Astrocyte (in vitro differentiated cells and primary cell): ENCODE results near the gene GAPT. TPM values are rescaled to one million over a fixed set of nuclear protein-coding genes. Genes with fewer than 3 reads are reported as not detected.
A peak's percentile ranks its signal among the peaks of the same experiment; 100 is the strongest.

Experiments used
- DNase-seq: peaks from one replicate; pipeline ENCODE4 v3.0.0-alpha.2; 2010; ENCODE audit warnings: low read depth
- FAIRE-seq: peaks from 2 replicates; lab custom pipeline; 2011; peaks lifted over from hg19 to GRCh38; lab: Jason Lieb, UNC
- H2AFZ ChIP-seq: 2 replicates; pipeline ENCODE4 v1.6.0; 2012; ENCODE audit warnings: low read depth, low read length, inconsistent platforms
- H3K27ac ChIP-seq: 2 replicates; pipeline ENCODE4 v1.5.1; 2011; ENCODE audit warnings: low read depth, low read length, inconsistent platforms
- H3K27me3 ChIP-seq: 2 replicates; pipeline ENCODE4 v1.6.0; 2011; ENCODE audit warnings: low read length, inconsistent platforms; ENCODE audit not compliant: insufficient read depth
- H3K36me3 ChIP-seq: 2 replicates; pipeline ENCODE4 v1.5.1; 2011; ENCODE audit warnings: low read length, inconsistent platforms; ENCODE audit not compliant: insufficient read depth
- H3K4me1 ChIP-seq: 2 replicates; pipeline ENCODE4 v1.5.1; 2011; ENCODE audit warnings: low read length, inconsistent platforms; ENCODE audit not compliant: insufficient read depth
- H3K4me2 ChIP-seq: 2 replicates; pipeline ENCODE4 v1.6.0; 2012; ENCODE audit warnings: low read length, inconsistent platforms
- H3K4me3 ChIP-seq: 2 replicates; pipeline ENCODE4 v1.5.1; 2011; ENCODE audit warnings: low read depth, mild to moderate bottlenecking, low read length, inconsistent platforms; ENCODE audit not compliant: insufficient read depth
- H3K79me2 ChIP-seq: 2 replicates; pipeline ENCODE4 v1.6.0; 2012; ENCODE audit warnings: mild to moderate bottlenecking, low read length, inconsistent platforms; ENCODE audit not compliant: insufficient read depth
- H3K9ac ChIP-seq: 2 replicates; pipeline ENCODE4 v1.6.0; 2012; ENCODE audit warnings: mild to moderate bottlenecking, low read length, inconsistent platforms
- H3K9me3 ChIP-seq: 2 replicates; pipeline ENCODE4 v1.5.1; 2012; ENCODE audit warnings: low read depth, mild to moderate bottlenecking, low read length, inconsistent platforms; ENCODE audit not compliant: insufficient read depth
- H4K20me1 ChIP-seq: 2 replicates; pipeline ENCODE4 v1.6.0; 2012; ENCODE audit warnings: low read length, inconsistent platforms; ENCODE audit not compliant: insufficient read depth
- H3K27ac Mint-ChIP-seq: one replicate; pipeline ENCODE4 v1.8.0; 2021; ENCODE audit warnings: mild to moderate bottlenecking, mixed read lengths; ENCODE audit not compliant: unreplicated experiment
- H3K27me3 Mint-ChIP-seq: one replicate; pipeline ENCODE4 v1.8.0; 2021; ENCODE audit warnings: low read depth, mixed read lengths; ENCODE audit not compliant: unreplicated experiment
- H3K36me3 Mint-ChIP-seq: one replicate; pipeline ENCODE4 v1.8.0; 2021; ENCODE audit warnings: low read depth, mixed read lengths; ENCODE audit not compliant: unreplicated experiment
- H3K4me1 Mint-ChIP-seq: one replicate; pipeline ENCODE4 v1.8.0; 2021; ENCODE audit warnings: low read depth, mixed read lengths; ENCODE audit not compliant: unreplicated experiment
- H3K4me3 Mint-ChIP-seq: one replicate; pipeline ENCODE4 v1.8.0; 2021; ENCODE audit warnings: mild to moderate bottlenecking, moderate library complexity, mixed read lengths; ENCODE audit not compliant: unreplicated experiment
- H3K9me3 Mint-ChIP-seq: one replicate; pipeline ENCODE4 v1.8.0; 2021; ENCODE audit warnings: mild to moderate bottlenecking, mixed read lengths; ENCODE audit not compliant: unreplicated experiment
- EZH2 ChIP-seq: IDR thresholded peaks from 2 replicates; pipeline ENCODE4 v1.6.1; 2012; ENCODE audit warnings: mild to moderate bottlenecking, low read length, inconsistent platforms; ENCODE audit not compliant: insufficient read depth
- total RNA-seq: library from RNA; stranded (reverse); gene quantifications from 2 replicates; pipeline ENCODE4 v1.2.1, GENCODE V29; 2021
- TF ChIP-seq, protein P1 (sequence below): IDR thresholded peaks from 2 replicates; pipeline ENCODE4 v1.5.1; 2011; ENCODE audit warnings: low read depth, mild to moderate bottlenecking, inconsistent platforms, low read length, moderate library complexity; ENCODE audit not compliant: insufficient read depth

The GAPT gene
- total RNA-seq, 1 donor from 2014 or later = not detected

DNA sequence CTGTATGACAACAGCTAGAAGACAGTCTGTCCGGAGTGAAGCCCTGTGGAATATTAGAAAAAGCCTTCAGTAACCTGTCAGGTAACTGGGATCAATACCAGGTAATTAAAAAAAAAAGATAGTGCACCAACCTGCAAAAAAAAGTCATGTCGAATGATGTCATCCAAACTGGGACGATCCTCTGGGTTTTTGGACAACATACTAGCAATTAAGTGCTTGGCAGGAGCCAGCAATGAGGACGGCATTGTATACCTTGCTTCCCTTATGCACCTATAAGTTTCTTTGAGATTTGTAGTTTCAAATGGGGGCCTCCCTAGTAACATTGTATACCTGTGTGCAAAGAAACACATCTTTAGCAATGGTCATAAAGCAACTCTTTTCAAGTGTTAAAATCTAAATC lies 34.2 kb upstream of the GAPT start:
- FAIRE-seq (no peak), DNase-seq (no peak)
- Mint-ChIP-seq H3K27ac (peak overlapping the region; percentile 90), H3K4me3 (peak overlapping the region; percentile 97), H3K4me1 (peaks cover 39% of the 10 kb centered on the region), H3K36me3 (peaks cover 47% of the 10 kb centered on the region), H3K9me3 (peaks cover 2% of the 10 kb centered on the region), H3K27me3 (no peaks in the 10 kb centered on the region)
- Histone ChIP-seq H3K4me2 (peak overlapping the region; percentile 90), H3K27ac (peak overlapping the region; percentile 94), H3K9ac (peak overlapping the region; percentile 99), H3K79me2 (peaks cover 72% of the 10 kb centered on the region), H4K20me1 (peaks cover 73% of the 10 kb centered on the region), H3K4me3 (peak overlapping the region; percentile 97), H3K4me1 (peaks cover 26% of the 10 kb centered on the region), H3K36me3 (peaks cover 61% of the 10 kb centered on the region), H3K9me3 (no peaks in the 10 kb centered on the region), H3K27me3 (no peaks in the 10 kb centered on the region), H2AFZ (no peak overlapping the region)
- no peak for TF ChIP-seq EZH2
- TF ChIP-seq, protein P1, sequence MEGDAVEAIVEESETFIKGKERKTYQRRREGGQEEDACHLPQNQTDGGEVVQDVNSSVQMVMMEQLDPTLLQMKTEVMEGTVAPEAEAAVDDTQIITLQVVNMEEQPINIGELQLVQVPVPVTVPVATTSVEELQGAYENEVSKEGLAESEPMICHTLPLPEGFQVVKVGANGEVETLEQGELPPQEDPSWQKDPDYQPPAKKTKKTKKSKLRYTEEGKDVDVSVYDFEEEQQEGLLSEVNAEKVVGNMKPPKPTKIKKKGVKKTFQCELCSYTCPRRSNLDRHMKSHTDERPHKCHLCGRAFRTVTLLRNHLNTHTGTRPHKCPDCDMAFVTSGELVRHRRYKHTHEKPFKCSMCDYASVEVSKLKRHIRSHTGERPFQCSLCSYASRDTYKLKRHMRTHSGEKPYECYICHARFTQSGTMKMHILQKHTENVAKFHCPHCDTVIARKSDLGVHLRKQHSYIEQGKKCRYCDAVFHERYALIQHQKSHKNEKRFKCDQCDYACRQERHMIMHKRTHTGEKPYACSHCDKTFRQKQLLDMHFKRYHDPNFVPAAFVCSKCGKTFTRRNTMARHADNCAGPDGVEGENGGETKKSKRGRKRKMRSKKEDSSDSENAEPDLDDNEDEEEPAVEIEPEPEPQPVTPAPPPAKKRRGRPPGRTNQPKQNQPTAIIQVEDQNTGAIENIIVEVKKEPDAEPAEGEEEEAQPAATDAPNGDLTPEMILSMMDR = no peak

DNA sequence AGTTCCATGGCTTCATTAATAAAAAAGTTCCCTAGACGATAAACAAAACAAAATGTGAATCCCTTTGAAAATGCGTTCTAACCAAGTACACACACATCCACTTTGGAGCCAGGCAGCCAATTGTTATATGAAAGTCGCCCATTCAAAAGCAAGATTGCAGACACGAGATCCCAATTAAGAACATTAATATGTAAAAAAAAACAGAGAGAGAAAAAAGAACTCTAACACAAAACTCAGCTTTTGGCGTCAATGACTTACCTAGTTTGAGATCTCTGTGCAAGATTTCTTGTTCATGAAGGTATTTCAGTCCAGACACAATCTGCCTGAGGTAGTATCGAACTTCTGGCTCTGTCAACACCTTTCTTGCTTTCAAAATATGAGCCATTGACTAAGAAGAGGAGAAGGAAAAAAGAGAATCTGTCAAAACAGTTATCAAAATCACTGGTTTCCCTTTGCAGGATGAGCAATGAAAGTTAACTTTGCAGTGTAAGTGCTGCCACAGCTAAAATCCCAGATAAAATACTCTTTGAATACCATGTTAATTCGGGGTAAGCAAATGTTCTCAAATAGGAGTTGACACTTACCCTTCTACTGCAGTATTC lies 33.0 kb upstream of the GAPT start:
- H3K4me1 Mint-ChIP-seq = peaks cover 39% of the 10 kb centered on the region
- peak overlapping the region; percentile 99 for H3K9ac ChIP-seq

DNA sequence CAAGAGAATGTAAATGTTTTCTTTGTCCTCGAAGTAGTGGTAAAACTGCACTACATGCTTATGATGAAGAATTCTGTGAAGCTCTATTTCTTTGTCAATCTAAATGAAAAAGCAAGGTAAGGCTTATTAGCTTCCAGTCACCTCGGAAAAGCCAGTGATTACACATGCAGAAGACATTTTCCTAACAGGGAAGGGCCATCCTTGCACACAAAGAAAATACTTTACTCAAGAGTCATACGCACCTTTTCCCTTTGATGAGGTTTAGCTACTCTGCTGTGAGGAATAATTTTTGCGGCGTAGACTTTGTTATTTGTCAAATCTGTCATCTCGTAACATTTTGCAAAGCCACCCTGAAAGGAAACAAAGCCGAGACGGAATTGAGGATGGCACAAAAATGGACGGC lies 32.5 kb upstream of the GAPT start:
- peaks cover 51% of the 10 kb centered on the region for H3K36me3 ChIP-seq
- no peak for FAIRE-seq

More for the DNA sequence above, 33.0 kb upstream of the GAPT start:
- DNase-seq = no peak
- no peaks in the 10 kb centered on the region for H3K9me3 ChIP-seq
- Mint-ChIP-seq H3K27ac (peak overlapping the region; percentile 90), H3K9me3 (peaks cover 2% of the 10 kb centered on the region), H3K36me3 (peaks cover 41% of the 10 kb centered on the region), H3K27me3 (no peaks in the 10 kb centered on the region), H3K4me3 (peak overlapping the region; percentile 97)
- H3K4me1 ChIP-seq = peaks cover 29% of the 10 kb centered on the region
- H4K20me1 ChIP-seq = peaks cover 65% of the 10 kb centered on the region
- peak overlapping the region; percentile 94 for H3K27ac ChIP-seq
- H2AFZ ChIP-seq = no peak overlapping the region
- TF ChIP-seq, protein P1 = no peak
- peak overlapping the region; percentile 90 for H3K4me2 ChIP-seq
- peak; percentile 39 for FAIRE-seq
- no peaks in the 10 kb centered on the region for H3K27me3 ChIP-seq
- peak overlapping the region; percentile 97 for H3K4me3 ChIP-seq
- H3K79me2 ChIP-seq = peaks cover 67% of the 10 kb centered on the region
- peaks cover 56% of the 10 kb centered on the region for H3K36me3 ChIP-seq

More for the DNA sequence above, 32.5 kb upstream of the GAPT start:
- Mint-ChIP-seq H3K9me3 (peaks cover 2% of the 10 kb centered on the region), H3K36me3 (peaks cover 41% of the 10 kb centered on the region), H3K4me3 (peak overlapping the region; percentile 97), H3K4me1 (peaks cover 36% of the 10 kb centered on the region), H3K27me3 (no peaks in the 10 kb centered on the region), H3K27ac (peak overlapping the region; percentile 90)
- H3K4me1 ChIP-seq = peaks cover 26% of the 10 kb centered on the region
- no peaks in the 10 kb centered on the region for H3K27me3 ChIP-seq
- peak overlapping the region; percentile 94 for H3K27ac ChIP-seq
- H3K9ac ChIP-seq = peak overlapping the region; percentile 99
- no peak overlapping the region for H2AFZ ChIP-seq
- H3K79me2 ChIP-seq = peaks cover 62% of the 10 kb centered on the region
- peak; percentile 55 for DNase-seq
- peaks cover 60% of the 10 kb centered on the region for H4K20me1 ChIP-seq
- TF ChIP-seq, protein P1 = no peak
- no peak for TF ChIP-seq EZH2
- peak overlapping the region; percentile 90 for H3K4me2 ChIP-seq
- no peaks in the 10 kb centered on the region for H3K9me3 ChIP-seq
- peak overlapping the region; percentile 97 for H3K4me3 ChIP-seq
